CD4-positive, alpha-beta T cell treated with Interferon alpha-2 for 1 hour (primary cell): Measurements from ENCODE around the gene COL23A1.
"Not testable (repeated sequence)": the region's sequence is repeated elsewhere in the genome, so short reads cannot be mapped to it uniquely, and the experiment has no call there.

Experiments used
- DNase-seq, 2 donors: peaks; one replicate each; pipeline ENCODE4 v3.0.0-alpha.2; 2020 to 2022

The COL23A1 gene

GRCh38 chr5:178332210-178332641 is 258.0 kb downstream of the COL23A1 start:
- no peak for DNase-seq

GRCh38 chr5:178331491-178331996 is 258.6 kb downstream of the COL23A1 start:
- DNase-seq = no peak

DNA sequence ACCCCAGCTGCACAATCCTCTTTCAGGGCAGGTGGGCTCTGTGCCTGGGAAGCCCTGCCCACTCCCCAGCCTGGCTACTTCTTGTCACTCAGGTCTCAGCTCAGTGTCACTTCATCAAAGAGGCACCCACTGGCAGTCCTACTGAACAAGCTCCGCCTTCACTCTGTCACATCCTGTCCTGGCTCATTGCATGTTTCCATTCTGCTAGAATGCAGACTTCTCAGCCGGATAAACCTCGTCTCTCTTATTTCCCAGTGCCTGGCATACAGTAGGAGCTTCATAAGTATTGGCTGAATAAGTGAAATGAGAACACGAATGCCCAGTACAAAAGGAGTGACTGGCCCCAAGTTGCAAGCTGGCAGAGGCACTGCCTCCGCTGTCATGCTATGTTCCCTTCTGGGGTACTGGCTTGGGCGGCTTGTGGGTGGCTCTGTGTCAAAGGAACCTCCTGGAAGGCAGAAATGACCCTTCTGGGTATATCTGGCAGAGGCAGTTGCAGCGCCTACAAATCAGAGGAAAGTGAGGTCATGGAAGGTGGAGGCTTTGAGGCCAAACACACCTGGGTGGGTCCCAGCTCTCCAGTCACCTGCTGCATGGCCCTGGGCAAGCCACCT is 259.3 kb downstream of the COL23A1 start:
- DNase-seq = peak in 1 of 2 donors; percentile 5

DNA sequence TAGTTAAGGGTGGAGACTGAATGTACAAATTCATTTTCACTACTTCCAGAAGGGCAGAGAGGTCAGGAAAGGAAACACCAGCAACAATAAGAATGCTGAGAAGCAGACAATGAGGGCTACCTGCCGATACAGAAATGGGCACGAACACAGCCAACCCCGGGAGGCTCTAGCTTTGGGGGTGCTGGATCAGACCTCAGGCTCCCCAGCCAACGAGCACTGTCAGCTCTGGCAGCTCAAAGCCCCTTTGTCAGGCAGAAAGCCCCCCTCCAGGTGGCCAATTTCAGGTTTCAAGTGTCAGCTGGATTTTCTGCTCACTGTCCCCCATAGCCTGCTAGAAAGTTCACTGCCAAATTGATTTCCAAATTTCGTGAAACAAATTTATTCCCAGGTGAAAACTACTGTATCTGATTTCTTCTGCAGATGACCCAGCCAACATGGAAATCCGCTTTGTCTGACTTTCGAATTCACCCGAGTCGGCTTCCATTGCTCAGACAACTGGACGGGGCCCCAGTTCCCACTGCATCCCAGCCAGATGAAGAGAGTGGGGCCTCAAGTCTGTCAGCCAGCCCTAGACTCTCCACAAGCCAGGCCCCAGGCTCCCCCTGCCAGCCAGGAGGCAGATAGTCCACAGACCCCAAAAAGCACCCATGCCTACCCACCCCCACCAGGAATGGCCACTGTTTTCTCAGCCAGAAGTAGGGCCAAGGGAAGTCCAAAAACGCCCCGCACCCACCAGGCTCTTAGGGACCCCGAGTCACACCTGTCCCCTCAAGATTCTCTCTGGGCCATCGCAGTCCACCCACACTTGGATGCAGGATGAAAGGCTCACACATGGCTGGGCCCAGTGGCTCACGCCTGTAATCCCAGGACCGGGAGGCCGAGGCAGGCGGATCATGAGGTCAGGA is 261.1 kb downstream of the COL23A1 start:
- no peak for DNase-seq

GRCh38 chr5:178327931-178328711 is 262.1 kb downstream of the COL23A1 start:
- DNase-seq = no peak

- no peak for DNase-seq
Observed at GRCh38 chr5:178327446-178327845, 262.7 kb downstream of the COL23A1 start.

- no peak for DNase-seq
Observed at GRCh38 chr5:178326374-178326715, 263.8 kb downstream of the COL23A1 start.

DNA sequence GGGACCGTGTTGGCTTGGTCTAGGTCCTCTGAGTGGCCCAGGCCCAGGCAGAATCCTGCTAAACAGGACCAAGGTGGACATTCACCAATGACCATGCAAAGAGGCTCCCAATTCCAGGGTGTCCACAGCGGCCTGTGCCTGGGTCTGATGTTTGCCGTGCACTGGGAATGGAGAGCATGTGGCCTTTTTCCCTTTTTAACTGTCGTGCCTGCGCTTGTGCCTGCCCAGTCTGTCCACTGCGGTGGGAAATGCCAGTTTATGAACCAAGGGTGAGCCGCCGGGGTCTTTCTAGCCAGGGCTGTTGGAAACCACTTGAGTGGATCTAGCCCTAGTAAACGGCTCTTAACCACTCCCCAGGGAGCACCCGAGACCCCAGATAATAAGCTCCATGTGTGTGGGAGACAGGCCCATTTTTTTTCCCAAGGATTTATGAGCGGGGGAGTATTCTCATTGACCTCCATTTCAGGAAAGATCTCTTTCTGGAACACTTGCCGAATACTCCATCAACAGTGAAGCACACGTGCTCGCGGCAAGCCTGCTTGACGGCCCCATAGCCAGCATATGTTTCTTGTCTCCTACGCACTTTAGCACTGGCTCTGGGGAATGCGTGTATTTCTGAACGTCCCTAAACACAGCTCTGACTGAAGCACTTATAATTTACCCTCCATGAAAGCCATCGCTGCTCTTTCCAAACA is 264.4 kb downstream of the COL23A1 start:
- no peak for DNase-seq

DNA sequence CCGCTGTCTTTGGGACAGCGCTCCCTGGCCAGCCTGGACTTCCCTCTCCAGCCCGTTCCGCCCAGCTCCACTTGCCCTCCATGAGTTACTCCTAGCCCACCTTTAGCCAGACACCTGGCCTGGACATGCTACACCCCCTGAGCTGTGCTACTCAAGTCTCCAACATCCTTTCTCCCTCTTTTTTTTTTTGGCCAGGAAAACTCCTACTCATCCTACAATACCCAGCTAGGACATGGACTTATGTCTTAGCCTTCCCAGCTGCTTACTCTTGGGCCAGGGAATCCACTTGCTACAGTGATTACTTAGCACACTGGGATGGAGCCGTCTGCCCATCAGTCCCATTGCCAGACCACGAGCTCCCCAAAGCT is 264.9 kb downstream of the COL23A1 start:
- no peak for DNase-seq

- DNase-seq = no peak
Observed at GRCh38 chr5:178324481-178325310, 265.5 kb downstream of the COL23A1 start.

DNA sequence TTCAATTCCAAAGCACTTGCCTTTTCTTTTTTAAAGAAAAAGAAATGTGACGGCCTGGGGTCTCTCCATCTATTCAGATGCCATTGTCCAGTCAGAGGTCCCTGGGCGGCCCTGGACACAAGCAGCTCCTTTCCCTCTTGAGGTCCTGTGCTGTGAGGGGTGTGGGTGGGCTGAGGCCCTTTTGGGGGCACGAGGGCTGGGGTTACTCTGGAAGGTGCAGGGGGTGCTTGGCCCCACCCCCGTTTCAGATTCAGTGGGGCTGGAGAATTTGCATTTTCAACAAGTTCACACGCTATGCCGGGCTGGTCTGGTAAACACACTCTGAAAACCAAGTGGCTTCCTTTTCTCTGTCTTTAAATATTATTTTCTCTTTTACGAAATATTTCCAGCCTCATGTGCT is 266.2 kb downstream of the COL23A1 start:
- DNase-seq = no peak

DNA sequence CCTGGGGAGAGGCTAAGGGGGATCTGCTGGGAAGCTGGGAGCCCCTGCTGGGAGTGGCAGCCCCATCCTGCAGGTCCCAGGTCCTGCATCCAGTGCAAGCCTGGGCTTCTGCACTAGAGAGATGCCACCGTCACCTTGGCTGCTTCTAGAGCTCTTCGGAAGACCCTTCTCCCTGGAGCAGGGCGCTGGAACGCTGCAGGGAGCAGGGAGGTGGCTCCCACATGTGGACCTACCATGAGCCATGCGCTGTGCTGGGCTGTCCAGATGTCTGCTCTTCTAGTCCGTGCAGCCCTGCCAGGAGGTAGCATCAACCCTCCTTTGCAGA is 266.7 kb downstream of the COL23A1 start:
- no peak for DNase-seq

DNA sequence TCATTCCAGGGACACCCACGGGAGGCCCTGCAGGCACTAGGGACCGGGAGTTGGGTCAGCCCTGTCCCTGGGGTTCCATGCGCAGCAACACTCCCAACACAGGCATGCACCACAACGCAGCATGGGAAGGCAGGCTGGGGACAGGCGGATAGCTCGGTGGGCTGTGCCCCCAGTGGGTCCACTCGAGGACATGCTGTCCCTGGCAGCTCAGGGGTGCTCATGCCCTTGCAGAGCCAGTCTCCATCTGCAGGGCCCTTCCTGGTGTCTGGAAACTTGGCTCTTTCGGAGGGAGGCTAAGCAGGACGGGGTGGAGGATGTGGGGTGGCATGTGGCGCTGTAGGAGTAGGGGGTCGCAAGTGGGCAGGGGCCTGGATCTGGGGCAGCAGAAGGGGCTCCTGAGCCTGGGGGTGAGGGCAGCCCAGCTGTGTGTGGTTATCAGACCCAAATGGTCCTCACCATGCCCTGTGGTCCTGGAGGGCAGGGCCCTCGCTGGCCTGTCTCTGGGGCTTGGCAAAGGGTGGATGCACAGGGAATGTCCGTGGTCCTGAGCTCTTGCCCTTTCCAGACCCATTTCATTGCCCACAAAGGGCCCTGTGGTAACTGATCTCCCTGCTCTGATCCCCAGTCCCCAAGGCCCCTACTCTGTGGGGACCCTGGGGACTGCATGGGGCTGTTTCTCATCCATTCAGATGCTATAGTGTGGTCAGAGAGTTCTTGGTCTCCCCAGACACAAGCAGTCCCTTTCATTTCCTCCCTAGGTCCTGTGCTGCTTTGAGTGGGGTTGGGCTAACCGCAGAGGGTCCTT is 267.3 kb downstream of the COL23A1 start:
- no peak for DNase-seq

DNA sequence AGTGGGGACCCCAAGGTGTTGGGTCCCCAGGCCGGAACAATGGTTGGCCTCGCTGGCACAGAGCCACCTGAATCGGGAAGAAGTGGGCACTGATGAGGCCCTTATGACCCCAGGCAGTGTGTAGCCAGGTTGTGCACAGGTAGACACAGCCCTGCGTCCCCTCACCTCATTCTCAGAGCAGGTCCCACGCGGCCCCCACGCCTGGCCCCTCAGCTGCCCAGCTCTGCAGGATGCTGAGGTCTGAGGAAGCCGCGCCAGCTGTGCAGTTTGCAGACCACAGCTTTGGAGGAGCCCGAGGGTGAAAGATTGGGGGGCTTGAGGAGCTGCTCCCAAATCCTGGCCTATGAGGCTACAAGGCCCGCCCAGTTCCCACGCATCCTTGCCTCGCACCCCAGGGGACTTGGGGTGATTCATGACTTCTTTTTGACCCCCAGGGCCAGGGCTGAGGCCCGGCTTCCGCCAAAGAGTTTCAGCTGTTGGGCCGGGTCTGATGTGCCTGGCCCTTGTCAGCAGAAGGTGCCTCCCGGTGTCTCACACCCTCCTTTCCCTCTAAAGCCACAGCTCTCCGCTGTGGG is 269.8 kb downstream of the COL23A1 start:
- no peak for DNase-seq

GRCh38 chr5:178319541-178320041 is 270.6 kb downstream of the COL23A1 start:
- no peak for DNase-seq

DNA sequence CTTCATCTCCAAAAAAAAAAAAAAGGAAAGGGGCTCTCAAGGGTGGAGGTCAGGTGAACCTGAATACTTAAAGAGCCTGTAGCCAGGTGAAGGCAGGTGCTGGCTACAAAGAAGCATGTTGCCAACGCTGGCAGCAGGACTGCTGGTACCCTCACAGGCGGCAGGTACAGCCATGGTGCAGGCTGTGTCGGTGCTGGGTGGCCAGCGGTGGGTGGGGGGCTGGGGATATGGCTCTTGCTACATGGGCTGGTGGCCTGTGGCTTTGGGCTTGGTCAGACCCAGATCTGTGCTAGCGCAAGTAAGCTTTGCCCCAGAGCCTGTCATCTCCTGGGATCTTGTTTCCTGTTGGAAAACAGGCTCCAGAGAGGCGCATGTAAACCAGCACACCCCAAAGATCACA is 271.3 kb downstream of the COL23A1 start:
- DNase-seq = no peak

DNA sequence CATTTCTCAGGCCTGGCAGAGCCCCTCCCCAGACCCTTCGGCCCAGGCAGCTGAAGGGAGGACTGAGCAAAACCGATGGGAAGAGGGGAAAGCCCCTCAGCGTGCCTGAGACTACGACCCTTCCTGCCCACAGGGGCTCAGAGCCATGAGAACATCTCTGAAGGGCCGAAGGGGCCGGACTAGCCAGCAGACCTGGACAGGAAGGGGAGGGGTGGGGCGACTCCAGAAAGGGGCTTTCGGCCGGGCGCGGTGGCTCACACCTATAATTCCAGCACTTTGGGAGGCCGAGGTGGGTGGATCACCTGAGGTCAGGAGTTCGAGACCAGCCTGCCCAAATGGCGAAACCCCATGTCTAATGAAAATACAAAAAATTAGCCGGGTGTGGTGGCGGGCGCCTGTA is 271.8 kb downstream of the COL23A1 start:
- no peak for DNase-seq

DNA sequence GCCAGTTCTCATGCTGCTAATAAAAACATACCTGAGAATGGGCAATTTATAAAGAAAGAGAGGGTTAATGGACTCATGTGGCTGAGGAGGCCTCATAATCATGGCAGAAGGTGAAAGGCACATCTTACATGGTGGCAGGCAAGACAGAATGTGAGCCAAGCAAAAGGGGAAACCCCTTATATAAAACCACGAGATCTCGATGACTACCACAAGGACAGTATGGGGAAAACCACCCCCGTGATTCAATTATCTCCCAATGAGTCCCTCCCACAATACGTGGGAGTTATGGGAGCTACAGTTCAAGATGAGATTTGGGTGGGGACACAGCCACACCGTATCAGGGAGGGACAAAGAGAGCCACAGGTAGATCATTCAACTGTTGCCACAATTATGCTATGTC is 272.5 kb downstream of the COL23A1 start:
- not testable (repeated sequence) for DNase-seq

DNA sequence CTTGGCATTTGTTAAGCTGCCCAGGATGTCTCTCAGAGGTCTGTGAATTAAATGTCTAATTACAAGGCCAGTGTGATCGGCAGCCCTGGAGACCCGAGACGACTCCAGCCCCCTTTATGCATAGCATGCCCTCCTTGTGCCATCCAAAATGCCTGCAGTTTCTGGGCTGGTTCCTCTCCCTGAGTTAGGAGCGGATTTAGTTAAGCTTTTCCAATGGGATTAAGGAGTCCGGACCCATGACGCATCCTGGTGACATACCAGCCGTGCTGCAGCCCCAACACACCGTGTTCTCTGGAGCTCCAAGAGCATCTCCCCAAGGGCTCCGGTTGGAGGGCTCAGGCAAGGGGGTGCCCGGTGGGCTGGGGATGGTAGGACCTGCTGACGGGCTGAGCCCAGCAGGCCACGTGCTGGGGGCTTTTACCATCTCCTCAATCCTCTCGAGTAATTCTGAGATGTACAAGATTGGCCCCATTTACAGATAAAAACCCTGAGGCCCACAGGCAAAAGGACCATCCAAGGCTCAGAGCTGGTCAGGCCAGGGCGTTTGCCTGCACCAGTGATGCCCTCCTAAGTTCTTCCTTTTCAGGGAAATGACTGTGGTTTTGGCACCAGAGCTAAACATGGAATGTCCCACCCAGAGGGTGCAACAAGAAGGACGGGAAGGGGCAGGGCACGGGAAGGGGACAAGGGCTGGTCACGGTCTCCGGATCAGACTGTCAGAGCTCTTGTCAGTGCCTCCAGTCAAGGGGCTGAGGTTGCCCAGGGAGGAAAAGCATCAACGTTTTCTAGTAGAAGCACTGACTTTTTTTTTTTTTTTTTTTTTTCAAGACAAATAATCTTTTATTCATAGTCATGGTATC is 275.0 kb downstream of the COL23A1 start:
- no peak for DNase-seq
